Upper lobe of left lung (tissue), 4 donors: Measurements from ENCODE around the gene ABLIM2.

ENCODE experiments used
- POLR2A ChIP-seq, 4 donors: fragments of 450-650 bp; IDR thresholded peaks; one replicate each; pipeline ENCODE4 v1.5.1; 2016 to 2017; ENCODE audit warnings: antibody characterized with exemption in 4 of 4, mild to moderate bottlenecking in 2 of 4
- POLR2AphosphoS5 ChIP-seq, 2 donors: sonication (generic); formaldehyde crosslinking; IDR thresholded peaks; one replicate each; pipeline ENCODE4 v1.5.1; 2017; ENCODE audit warnings: antibody characterized with exemption in 2 of 2
- TF ChIP-seq, protein P1 (sequence below), 6 experiments: fragments of 450-650 bp in 4 of 6; fragments of 200-600 bp in 2 of 6; sonication (generic) in 2 of 6; IDR thresholded peaks; one replicate each; pipeline ENCODE4 v1.5.1; 2016 to 2019; ENCODE audit warnings: antibody characterized with exemption in 6 of 6

DNA sequence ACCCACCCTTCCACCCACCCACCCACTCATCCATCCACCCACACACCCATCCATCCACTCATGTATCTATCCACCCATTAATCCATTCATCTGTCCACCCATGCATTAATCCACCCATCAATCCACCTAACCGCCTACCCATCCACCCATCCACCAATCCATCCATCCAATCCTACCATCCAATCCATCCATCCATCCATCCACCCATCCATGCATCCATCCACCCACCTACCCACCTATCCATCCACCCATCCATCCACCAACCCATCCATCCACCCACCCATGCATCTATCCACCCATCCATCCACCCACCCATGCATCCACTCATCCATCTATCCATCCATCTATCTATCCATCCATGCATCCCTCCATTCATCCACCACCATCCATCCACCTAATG lies 184.2 kb downstream of the ABLIM2 start:
- TF ChIP-seq, protein P1, sequence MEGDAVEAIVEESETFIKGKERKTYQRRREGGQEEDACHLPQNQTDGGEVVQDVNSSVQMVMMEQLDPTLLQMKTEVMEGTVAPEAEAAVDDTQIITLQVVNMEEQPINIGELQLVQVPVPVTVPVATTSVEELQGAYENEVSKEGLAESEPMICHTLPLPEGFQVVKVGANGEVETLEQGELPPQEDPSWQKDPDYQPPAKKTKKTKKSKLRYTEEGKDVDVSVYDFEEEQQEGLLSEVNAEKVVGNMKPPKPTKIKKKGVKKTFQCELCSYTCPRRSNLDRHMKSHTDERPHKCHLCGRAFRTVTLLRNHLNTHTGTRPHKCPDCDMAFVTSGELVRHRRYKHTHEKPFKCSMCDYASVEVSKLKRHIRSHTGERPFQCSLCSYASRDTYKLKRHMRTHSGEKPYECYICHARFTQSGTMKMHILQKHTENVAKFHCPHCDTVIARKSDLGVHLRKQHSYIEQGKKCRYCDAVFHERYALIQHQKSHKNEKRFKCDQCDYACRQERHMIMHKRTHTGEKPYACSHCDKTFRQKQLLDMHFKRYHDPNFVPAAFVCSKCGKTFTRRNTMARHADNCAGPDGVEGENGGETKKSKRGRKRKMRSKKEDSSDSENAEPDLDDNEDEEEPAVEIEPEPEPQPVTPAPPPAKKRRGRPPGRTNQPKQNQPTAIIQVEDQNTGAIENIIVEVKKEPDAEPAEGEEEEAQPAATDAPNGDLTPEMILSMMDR (IDR thresholded peaks at IDR 0.05): no peak
- TF ChIP-seq POLR2AphosphoS5 (IDR thresholded peaks at IDR 0.05) (no peak), POLR2A (IDR thresholded peaks at IDR 0.05) (no peak)
